ENCODE results near the gene SMIM11.
"Not testable (repeated sequence)": the region's sequence is repeated elsewhere in the genome, so short reads cannot be mapped to it uniquely, and the experiment has no call there.

The SMIM11 gene

DNA sequence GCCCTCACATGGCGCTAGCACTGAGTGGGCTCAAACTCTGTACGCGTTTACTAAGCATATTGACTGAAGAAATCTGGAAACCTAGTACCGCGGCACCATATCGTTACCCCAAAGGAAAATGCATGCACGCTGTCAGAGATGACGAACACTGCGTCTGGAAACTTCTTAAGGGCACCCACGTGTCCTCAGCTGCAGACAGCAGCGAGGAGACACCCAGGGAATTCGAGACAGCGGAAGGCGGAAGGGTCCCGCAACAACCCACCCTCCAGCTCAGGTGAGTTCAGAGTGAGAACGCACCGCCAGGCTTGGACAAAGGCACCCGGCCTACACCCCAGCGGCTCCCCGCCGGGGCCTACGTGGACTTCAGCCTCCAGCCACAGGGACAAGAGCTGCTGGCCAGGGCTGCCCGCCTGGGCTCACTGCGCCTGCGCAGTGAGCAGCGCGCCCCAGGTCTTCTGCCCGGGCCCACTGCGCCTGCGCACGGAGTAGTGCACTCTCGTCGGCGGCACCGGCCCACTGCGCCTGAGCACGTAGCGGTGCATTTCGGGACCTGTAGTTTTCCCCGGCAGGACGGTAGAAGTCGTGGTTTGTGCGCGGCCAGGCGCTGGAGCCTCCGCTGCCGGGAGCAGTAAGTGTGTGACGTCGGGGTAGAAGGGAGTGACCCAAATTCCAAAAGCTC, at the start of gene SMIM11:
SMIM11 (plus strand) TSS at position 568 of the 679 bp plus-strand sequence. CDS start 3,998 bp downstream, outside the sequence.
- DNase-seq (ENCODE audit: low spot score) = not testable (repeated sequence)

GRCh38 chr21:34330055-34330454, 45.3 kb upstream of the SMIM11 start:
- no peak for DNase-seq (ENCODE audit: low spot score)

- DNase-seq (ENCODE audit: low spot score) = no peak
Observed at GRCh38 chr21:34331726-34332125, 43.6 kb upstream of the SMIM11 start.

- no peak for DNase-seq (ENCODE audit: low spot score)
Observed at GRCh38 chr21:34332347-34332746, 43.0 kb upstream of the SMIM11 start.

DNA sequence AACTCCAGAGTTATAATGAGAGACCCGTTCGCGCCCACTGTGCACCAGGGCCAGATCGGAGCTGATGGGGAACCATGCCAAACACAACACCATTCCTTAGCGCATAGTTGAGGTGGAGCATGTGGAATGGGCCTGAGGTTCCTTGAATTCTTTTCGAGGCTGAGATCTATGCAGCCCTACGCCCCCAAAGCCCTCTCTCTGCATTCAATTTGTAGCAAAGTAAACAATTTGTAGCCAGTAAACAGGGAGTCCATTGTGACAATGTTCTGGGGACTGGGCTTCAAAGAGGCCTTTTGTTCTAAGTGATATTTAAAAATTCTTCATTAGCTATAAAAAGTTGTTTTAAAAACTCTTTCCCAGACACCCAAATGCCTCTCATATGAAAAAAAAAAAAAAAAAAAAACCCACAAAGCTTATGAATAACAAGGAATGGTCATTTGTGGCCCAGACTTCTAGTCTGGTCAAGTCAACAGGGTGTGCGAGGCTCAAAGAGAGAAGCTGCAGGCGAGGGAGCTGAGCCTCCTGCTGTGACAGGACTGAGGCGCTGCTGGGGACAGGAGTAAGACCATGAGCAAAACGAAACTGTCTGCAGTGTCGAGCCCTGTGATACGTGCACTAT, 42.1 kb upstream of the SMIM11 start:
- DNase-seq (ENCODE audit: low spot score) = no peak

GRCh38 chr21:34335316-34335715, 40.0 kb upstream of the SMIM11 start:
- DNase-seq (ENCODE audit: low spot score) = no peak

GRCh38 chr21:34336245-34336644, 39.1 kb upstream of the SMIM11 start:
- DNase-seq (ENCODE audit: low spot score) = no peak

GRCh38 chr21:34336756-34337391, 38.4 kb upstream of the SMIM11 start:
- DNase-seq (ENCODE audit: low spot score) = no peak

GRCh38 chr21:34337741-34338140, 37.6 kb upstream of the SMIM11 start:
- no peak for DNase-seq (ENCODE audit: low spot score)

- DNase-seq (ENCODE audit: low spot score) = no peak
Observed at GRCh38 chr21:34338226-34338625, 37.1 kb upstream of the SMIM11 start.

DNA sequence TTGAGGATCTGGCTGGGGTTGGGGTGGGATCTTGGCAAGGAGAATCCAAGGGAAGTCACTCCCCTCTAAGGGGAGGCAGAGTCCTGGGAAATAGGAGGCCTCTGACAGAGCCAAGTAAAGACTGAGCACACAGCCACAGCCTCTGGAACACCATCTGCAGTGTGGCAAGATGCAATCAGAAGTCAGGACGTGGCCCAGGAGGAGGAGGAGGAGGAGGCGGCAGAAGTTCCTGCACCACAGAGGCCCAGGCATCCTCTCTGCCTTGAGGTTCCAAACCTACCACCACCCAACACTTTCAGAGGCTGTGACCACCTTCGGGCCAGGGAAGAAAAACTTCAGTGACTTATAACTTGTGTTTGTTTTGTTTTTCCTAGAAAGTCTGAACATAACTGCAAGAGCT, 35.2 kb upstream of the SMIM11 start:
- DNase-seq (ENCODE audit: low spot score) = no peak

DNA sequence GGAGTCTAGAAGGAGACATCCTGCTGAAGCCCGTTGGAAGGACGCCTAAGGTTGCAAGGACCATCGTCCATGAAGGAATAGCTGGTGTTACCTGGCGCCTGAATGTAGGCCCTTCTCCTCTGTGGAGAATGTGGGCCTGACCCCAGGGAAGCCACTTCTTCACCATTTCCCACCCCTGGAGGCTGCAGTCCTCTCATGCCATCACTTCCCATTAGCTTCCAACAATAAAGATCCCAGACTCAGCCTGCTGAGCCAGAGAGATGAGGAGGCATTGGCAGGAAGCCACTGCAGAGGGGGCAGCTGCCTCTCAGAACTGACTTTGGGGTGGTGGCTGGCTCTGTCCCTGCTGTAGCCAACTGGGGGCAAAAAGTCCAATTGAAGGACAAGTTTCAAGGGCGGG, 32.8 kb upstream of the SMIM11 start:
- DNase-seq (ENCODE audit: low spot score) = no peak

GRCh38 chr21:34343347-34343746, 32.0 kb upstream of the SMIM11 start:
- no peak for DNase-seq (ENCODE audit: low spot score)

DNA sequence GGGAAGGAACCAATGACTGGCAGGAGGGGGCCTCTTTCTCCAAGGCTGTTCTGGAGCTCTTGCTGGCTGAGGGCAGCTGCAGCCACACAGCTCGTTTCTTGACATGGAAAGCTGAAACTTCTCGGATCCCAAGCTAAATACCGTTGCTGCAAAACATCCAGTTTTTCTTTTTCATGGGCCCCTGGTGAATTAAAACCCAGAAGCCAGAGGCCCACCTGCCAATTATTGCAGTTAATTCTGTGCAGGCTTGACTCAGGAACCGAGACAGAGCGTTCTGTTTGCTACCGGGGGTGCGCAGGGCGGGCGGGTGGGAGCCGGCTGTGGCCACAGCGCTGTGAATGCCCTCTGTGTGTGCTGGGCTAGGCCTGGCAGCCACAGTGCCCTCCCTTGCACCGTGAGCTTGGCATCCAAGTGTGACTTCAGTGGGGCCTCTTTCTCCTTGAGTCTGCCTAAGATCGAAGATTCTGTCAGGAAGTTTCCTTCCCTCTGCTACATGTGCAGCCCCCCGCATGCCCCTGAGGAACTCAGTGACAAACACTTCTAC, 31.4 kb upstream of the SMIM11 start:
- no peak for DNase-seq (ENCODE audit: low spot score)

- DNase-seq (ENCODE audit: low spot score) = no peak
Observed at GRCh38 chr21:34344584-34344983, 30.7 kb upstream of the SMIM11 start.

- no peak for DNase-seq (ENCODE audit: low spot score)
Observed at GRCh38 chr21:34345091-34345871, 30.0 kb upstream of the SMIM11 start.

DNA sequence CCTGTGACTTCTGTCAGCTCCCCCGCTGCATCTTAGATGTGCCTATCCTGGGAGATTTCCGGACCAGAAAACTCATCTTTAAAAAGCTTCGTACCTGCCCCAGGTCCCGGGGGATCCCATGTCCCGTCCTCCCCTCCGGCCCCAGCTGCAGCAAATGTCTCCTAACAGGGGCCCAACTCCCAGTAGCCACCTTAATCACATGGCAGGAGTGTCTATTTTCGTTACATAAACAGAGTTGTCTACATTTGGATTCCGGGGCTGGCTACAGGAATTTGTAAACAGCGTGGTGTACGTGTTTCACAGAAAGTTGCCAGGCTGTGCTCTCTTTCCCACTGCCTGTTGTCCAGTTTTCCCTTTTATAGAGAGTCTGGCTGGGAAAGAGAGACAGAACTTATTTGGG, 29.4 kb upstream of the SMIM11 start:
- no peak for DNase-seq (ENCODE audit: low spot score)

DNA sequence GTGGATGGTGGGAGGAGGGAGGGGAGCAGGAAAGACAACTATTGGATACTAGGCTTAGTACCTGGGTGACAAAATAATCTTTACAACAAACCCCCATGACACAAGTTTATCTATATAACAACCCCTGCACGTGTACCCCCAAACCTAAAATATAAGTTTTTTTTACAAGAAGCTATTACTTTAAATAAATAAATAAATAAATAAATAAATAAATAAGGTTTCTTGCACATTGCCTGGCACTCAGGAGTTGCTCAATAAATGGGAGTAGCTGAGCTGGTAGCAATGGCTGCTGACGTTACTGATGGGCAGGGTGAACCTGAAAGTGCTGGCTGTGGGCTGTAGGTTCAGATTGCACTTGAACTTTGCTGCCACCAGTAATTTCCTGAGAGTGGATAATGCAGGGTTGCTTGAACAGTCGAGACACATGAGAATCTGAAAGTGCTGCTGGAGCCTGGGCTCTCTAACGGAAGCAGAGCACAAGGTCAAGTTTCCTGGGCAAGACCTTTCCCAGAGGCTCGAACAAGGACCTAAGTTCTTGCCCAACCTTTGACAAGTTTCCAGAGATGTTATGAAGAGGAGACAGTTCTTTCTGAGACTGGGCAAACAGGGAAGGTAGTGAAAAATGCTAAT, 26.3 kb upstream of the SMIM11 start:
- no peak for DNase-seq (ENCODE audit: low spot score)

- peak; percentile 67 for DNase-seq (ENCODE audit: low spot score)
Observed at GRCh38 chr21:34351786-34352241, 23.5 kb upstream of the SMIM11 start.

DNA sequence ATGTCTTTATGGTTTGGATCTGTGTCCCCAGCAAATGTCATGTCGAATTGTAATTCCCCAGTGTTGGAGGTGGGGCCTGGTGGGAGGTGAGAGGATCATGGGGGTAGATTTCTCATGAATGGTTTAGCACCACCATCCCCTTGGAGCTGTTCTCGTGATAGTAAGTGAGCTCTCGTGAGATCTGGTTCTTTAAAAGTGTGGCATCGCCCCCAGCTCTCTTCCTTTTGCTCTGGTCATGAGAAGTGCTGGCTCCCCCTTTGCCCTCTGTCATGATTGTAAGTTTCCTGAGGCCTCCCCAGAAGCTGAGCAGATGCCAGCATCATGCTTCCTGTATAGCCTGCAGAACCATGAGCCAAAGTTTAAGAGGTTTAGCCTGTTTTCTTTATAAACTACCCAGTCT, 22.8 kb upstream of the SMIM11 start:
- DNase-seq (ENCODE audit: low spot score) = no peak

DNA sequence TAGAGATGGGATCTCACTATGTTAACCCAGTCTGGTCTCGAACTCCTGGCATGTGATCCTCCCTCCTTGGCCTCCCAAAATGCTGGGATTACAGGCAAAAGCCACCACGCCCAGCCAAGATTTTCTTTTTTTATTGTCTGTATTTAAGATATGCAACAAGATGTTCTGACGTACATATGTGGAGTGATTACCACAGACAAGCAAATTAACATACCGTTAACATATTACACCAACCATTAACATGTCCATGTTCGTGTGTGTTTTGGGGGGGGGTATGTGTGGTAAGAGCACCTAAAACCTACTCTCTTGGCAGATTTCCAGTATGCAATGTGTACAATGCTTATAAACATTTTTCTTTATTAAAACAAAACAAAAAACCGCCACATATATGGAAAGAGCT, 22.1 kb upstream of the SMIM11 start:
- no peak for DNase-seq (ENCODE audit: low spot score)

GRCh38 chr21:34354836-34355235, 20.5 kb upstream of the SMIM11 start:
- no peak for DNase-seq (ENCODE audit: low spot score)
